Activated CD8-positive, alpha-beta memory T cell treated with anti-CD3 and anti-CD28 coated beads for 36 hours (primary cell): ENCODE results near the gene NFATC3. TPM values are rescaled to one million over a fixed set of nuclear protein-coding genes. Genes with fewer than 3 reads are reported as not detected.

Experiments used
- CTCF ChIA-PET: fragments of 350-600 bp; sonication (Branson Sonifier 250); formaldehyde crosslinking; loops from one replicate; lab custom pipeline; 2021; ENCODE audit warnings: antibody characterized with exemption; lab: Charles Lee
- POLR2A ChIA-PET: fragments of 350-600 bp; sonication (Branson Sonifier 250); formaldehyde crosslinking; loops from one replicate; lab custom pipeline; 2021; ENCODE audit warnings: antibody characterized with exemption; lab: Charles Lee
- total RNA-seq, 2 experiments: library from RNA; stranded (reverse); gene quantifications; one replicate each; pipeline ENCODE4 v1.2.3, GENCODE V29; 2021

Gene NFATC3
- total RNA-seq, 2 experiments from 2014 or later = 93.1 to 95.4 TPM

- CTCF ChIA-PET = interaction anchor here (0.6 kb wide), 1 partner anchor 48 kb away, joined by 3 read pairs; no protein-coding TSS in a partner anchor
- POLR2A ChIA-PET = interaction anchor here (0.6 kb wide), 1 partner anchor 14 kb away, joined by 5 read pairs; no protein-coding TSS in a partner anchor
Observed at GRCh38 chr16:68190736-68191510, 105.8 kb downstream of the NFATC3 start.

GRCh38 chr16:68194251-68194650 lies 109.1 kb downstream of the NFATC3 start:
- ChIA-PET POLR2A (no interaction called here), CTCF (interaction anchor here (1.1 kb wide), 1 partner anchor 24 kb away, joined by 3 read pairs; no protein-coding TSS in a partner anchor)

DNA sequence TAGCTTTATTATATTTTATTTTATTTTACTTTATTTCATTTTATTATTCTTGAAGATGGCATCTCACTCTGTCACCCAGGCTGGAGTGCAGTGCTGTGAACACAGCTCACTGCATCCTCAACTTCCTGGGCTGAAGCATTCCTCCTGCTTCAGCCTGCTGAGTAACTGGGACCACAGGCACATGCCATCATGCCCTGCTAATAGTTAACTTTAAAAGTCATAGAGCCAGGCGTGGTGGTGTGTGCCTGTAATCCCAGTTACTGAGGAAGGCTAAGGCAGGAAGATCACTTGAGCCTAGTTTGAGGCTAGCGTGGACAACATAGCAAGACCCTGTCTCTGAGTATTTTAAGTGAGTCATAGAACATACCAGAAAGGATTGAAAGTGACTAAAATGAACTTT lies 112.1 kb downstream of the NFATC3 start:
- ChIA-PET POLR2A (no interaction called here), CTCF (interaction anchor here (0.5 kb wide), 1 partner anchor 12 kb away, joined by 3 read pairs; no protein-coding TSS in a partner anchor)

DNA sequence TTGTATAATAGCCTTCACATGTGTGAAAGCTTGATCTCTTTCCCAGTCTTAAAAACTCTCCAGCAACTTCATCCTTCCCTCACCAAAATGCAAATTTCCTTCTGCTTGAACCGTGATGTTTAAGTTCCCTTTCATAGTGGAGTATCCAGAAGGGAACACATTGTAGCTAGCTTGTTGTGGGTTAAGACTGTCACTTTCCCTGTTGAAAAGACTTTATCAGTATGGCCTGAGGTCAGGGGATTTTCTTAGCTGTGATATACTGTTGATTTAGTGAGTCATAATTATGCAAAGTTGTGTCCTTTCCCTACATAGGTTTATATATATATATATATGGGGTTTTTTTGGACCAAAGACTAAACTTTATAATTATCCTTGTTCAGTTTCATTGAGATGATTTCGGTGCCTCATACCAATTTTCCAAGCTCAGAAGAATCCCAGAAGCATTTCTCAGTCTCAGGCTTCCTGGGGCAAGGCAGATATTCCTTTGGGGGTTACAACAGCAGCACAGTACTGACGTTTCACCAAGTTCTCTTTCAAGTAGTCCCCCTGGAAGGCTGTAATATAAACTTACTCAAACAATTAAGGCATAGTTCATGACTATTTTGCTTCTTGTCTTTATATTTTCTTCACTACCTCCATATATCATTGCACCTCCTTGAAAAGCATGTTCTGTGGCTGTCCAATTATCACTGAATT lies 115.1 kb downstream of the NFATC3 start:
- CTCF ChIA-PET = interaction anchor here (1.1 to 1.7 kb wide), 2 partner anchors 9 to 28 kb away, joined by 3 to 4 read pairs; no protein-coding TSS in a partner anchor

DNA sequence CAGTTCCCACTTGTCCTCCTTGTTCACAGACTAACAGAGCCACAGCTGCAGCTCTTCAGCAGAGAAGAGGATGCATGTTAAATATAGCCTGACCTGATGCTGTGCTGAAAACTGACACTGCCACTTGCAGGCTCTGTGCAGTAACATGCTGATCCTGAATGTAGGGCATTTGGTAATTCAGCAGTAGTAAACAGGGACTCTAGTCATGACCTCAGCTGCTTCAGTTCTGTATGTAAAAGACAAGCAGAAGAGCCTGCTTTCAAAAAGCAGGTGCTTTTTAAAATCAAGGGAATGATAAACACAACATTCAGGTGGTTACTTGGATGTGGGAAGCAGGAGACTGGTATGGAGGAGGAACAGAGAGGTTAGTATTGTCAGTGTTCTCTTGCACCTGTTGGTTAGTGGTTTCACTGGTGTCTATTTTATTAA lies 116.9 kb downstream of the NFATC3 start:
- CTCF ChIA-PET = interaction anchor here (0.6 kb wide), 1 partner anchor 156 kb away, joined by 3 read pairs; no protein-coding TSS in a partner anchor
- POLR2A ChIA-PET = no interaction called here

More for the DNA sequence above, 115.1 kb downstream of the NFATC3 start:
- POLR2A ChIA-PET = no interaction called here

GRCh38 chr16:68206245-68206644 lies 121.1 kb downstream of the NFATC3 start:
- ChIA-PET POLR2A (no interaction called here), CTCF (interaction anchor here (0.6 to 1.0 kb wide), 4 partner anchors 129 to 501 kb away, joined by 3 to 5 read pairs (median 4); no protein-coding TSS in a partner anchor)

DNA sequence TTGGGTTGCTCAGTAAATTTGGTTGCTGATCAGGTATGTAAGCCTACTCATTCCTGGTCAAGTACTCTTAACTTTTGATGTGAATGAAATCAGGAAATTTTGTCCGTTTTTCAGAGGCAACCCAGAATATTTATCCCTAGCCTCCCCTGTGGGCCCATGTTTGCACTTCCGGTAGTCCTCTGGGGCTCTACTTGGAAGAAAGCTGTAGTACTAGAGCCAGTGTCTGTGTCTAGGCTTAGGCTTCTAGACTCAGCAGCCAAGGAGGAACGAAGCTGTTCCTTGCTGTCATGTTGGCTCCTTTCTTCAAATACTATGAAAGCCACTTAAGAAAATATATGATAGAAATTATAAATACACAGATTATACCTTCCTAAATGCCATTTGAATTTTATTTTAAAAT lies 129.6 kb downstream of the NFATC3 start:
- ChIA-PET POLR2A (no interaction called here), CTCF (no interaction called here)

DNA sequence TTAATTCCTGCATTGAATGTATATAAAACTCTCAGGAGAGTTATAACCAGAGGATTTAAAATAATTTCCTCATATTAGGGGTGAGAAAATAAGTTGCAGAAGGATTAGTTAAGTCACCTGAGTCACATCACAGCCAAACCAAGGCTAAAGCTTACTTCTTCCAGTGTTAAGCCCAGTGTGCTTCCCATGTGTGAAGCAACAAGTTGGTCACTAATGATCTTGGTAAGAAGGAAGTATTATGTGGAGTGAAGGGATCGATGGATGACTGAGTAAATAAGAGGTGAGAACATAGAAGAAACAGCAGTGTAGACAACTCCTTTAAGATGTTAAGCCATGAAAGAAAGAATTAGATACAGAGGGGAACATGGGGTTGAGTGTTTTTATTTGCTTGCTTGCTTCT lies 130.1 kb downstream of the NFATC3 start:
- ChIA-PET POLR2A (no interaction called here), CTCF (interaction anchor here (0.8 kb wide), 1 partner anchor 11 kb away, joined by 3 read pairs; no protein-coding TSS in a partner anchor)

GRCh38 chr16:68216240-68216639 lies 131.1 kb downstream of the NFATC3 start:
- CTCF ChIA-PET = no interaction called here
- POLR2A ChIA-PET = no interaction called here

DNA sequence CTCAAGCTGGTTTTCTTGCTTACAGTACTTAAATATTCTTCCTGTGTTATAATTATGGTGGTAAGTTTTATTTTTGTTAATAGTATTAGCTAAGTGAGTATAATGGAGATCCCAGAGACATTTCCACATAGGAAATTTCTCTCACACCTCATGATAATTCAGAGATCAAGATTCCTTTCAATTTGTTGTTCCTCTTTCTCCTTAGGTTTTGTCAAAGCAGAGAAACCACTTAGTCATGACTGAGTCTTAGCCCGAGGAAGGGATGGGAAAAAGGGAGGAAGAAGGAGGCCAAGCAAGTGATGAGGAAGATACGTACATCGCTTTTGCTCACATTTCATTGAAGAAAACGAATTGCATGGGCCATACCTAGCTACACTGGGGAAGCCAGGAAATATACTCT lies 132.3 kb downstream of the NFATC3 start:
- CTCF ChIA-PET = interaction anchor here (0.7 kb wide), 2 partner anchors 23 to 48 kb away, joined by 3 read pairs; no protein-coding TSS in a partner anchor
- POLR2A ChIA-PET = interaction anchor here (0.6 kb wide), 1 partner anchor 43 kb away, joined by 5 read pairs; no protein-coding TSS in a partner anchor

- ChIA-PET CTCF (interaction anchor here (0.8 to 1.3 kb wide), 4 partner anchors 10 to 210 kb away, joined by 3 read pairs; no protein-coding TSS in a partner anchor), POLR2A (no interaction called here)
Observed at GRCh38 chr16:68219725-68220351, 134.7 kb downstream of the NFATC3 start.

DNA sequence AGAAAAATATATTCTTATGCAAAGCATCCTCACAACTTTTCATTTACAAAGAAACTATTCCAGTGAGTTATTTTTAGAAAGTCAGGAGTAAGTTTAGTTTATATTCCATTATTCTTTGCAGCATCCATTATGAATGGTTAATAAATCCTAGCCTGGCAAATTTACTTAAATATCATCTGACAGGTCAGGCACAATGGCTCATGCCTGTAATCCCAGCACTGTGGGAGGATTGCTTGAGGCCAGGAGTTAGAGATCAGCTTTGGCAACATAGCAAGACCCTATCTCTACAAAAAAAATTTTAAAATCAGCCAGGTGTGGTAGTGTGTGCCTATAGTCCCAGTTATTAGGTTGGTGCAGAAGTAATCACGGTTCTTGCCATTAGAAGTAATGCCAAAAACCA lies 137.9 kb downstream of the NFATC3 start:
- POLR2A ChIA-PET = no interaction called here
- CTCF ChIA-PET = interaction anchor here (1.0 kb wide), 1 partner anchor 229 kb away, joined by 3 read pairs; no protein-coding TSS in a partner anchor

DNA sequence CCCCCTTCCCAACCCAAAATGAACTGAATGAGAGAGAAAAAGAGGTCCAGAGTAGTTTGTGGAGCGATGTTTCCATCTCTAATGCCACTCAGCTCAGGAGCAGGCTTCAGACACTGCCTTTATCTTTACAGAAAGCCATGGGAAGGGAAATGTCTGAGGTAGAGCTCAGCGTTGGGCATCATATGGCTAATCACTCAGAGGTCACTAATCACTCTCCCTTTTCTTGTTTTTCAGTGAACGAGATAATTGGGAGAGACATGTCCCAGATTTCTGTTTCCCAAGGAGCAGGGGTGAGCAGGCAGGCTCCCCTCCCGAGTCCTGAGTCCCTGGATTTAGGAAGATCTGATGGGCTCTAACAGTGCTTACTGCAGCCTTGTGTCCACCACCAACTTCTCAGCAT lies 140.9 kb downstream of the NFATC3 start:
- ChIA-PET CTCF (interaction anchor here (0.7 kb wide), 1 partner anchor 162 kb away, joined by 3 read pairs; no protein-coding TSS in a partner anchor), POLR2A (no interaction called here)

- ChIA-PET POLR2A (no interaction called here), CTCF (interaction anchor here (1.0 to 1.5 kb wide), 2 partner anchors 11 to 142 kb away, joined by 5 read pairs; partner anchors contain the start of gene NFATC3)
Observed at GRCh38 chr16:68227183-68227793, 142.1 kb downstream of the NFATC3 start.

GRCh38 chr16:68227850-68228553 lies 142.8 kb downstream of the NFATC3 start:
- POLR2A ChIA-PET = no interaction called here

GRCh38 chr16:68228652-68229051 lies 143.5 kb downstream of the NFATC3 start:
- POLR2A ChIA-PET = no interaction called here
- CTCF ChIA-PET = interaction anchor here (0.6 to 1.5 kb wide), 11 partner anchors 8 to 198 kb away, joined by 3 to 5 read pairs (median 4); partner anchors contain the start of gene NFATC3

More at GRCh38 chr16:68227850-68228553, 142.8 kb downstream of the NFATC3 start:
- CTCF ChIA-PET = interaction anchor here (0.6 to 1.5 kb wide), 11 partner anchors 9 to 199 kb away, joined by 3 to 5 read pairs (median 4); partner anchors contain the start of gene NFATC3

DNA sequence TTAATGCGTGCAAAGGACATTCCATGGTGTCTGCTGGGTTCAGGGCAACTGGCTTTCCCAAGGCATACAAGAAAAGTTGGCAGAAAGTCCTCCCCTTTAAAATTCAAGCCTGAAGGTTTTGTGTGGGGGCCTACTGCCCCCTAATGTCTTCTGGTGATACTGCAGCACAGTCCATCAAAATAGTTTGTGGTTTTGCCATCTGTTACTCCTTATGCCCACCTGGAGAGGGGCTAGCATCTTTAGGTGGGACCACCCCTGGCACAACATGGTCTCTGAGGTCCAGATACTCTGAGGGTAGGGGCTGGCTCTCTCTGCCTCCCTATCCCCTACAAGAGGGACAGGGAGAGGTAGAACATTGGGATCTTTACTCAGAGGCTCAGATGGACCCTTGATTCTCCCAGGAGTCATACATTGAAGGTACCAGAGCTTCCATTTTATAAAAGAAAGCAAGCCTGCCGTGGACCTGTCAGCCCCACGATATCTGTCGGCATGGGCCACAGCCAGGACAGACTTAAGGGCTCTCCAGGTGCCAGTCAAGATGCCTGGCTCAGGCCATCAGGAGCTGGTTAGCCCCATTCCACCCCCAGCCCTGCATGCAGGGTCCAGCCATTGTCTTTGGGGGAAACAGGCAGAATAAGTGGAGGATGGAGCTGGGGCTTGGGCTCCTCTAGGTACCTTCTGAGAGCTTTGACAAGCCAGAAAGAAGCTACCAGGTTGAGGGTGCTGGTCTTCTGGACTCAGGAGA lies 144.4 kb downstream of the NFATC3 start:
- ChIA-PET POLR2A (no interaction called here), CTCF (interaction anchor here (0.6 to 1.5 kb wide), 9 partner anchors 10 to 534 kb away, joined by 3 to 7 read pairs (median 4); no protein-coding TSS in a partner anchor)
